Body of pancreas (tissue), 4 donors: ENCODE results near the gene SLC15A4. TPM values are rescaled to one million over a fixed set of nuclear protein-coding genes. Genes with fewer than 3 reads are reported as not detected.
A peak's percentile ranks its signal among the peaks of the same experiment; 100 is the strongest.

Experiments
- ATAC-seq: fragments of 150-250 bp; one replicate; pipeline ENCODE4 v1.9.1; 2016
- DNase-seq, 4 donors: peaks; one replicate each; pipeline ENCODE4 v3.0.0-alpha.2; 2019
- H3K27ac ChIP-seq, 4 donors: fragments of 200-600 bp; sonication (generic); 1 replicate in 3 of 4; 2 replicates in 1 of 4; pipeline versions ENCODE4 v1.5.1 to v1.6.1; 2016 to 2019; ENCODE audit warnings: mild to moderate bottlenecking in 1 of 4, mixed read lengths in 1 of 4, moderate library complexity in 1 of 4
- H3K27me3 ChIP-seq, 2 donors: fragments of 200-600 bp; sonication (generic); one replicate each; pipeline ENCODE4 v1.6.0; 2016; ENCODE audit warnings: mild to moderate bottlenecking in 1 of 2
- H3K36me3 ChIP-seq, 2 donors: fragments of 200-600 bp; sonication (generic); replicated peaks in 1 of 2; 2 replicates each; pipeline ENCODE4 v1.5.1; 2016; ENCODE audit warnings: low read depth in 2 of 2; ENCODE audit not compliant: insufficient read depth in 1 of 2
- H3K4me1 ChIP-seq: fragments of 200-600 bp; sonication (generic); one replicate; pipeline ENCODE4 v1.6.0; 2016
- H3K4me3 ChIP-seq, 2 donors: fragments of 200-600 bp; sonication (generic); 1 replicate in 1 of 2; 2 replicates in 1 of 2; pipeline ENCODE4 v1.5.1; 2016 to 2019
- H3K9me3 ChIP-seq, 3 donors: fragments of 200-600 bp; sonication (generic); 1 replicate in 2 of 3; 2 replicates in 1 of 3; pipeline ENCODE4 v1.5.1; 2016
- POLR2A ChIP-seq, 3 donors: fragments of 450-650 bp; IDR thresholded peaks; one replicate each; pipeline ENCODE4 v1.6.1; 2016; ENCODE audit warnings: antibody characterized with exemption in 3 of 3, mild to moderate bottlenecking in 2 of 3
- WGBS, 2 donors: methylation state at CpG; one replicate each; pipeline ENCODE4 v1.1.5; 2017; 5-methylcytosine and 5-hydroxymethylcytosine counted together
- intact Hi-C: fragments of 100-400 bp; cut with DNase I; formaldehyde crosslinking; loops from one replicate; pipeline ENCODE4 v1.15.1; 2023
- total RNA-seq, 2 donors: library from RNA; depleted of rRNA; stranded (reverse); fragments of >200 nt; gene quantifications; one replicate each; pipeline ENCODE4 v1.1.0, GENCODE V29; 2016
- TF ChIP-seq, protein P1 (sequence below), 7 experiments: fragments of 450-650 bp in 4 of 7; fragments of 200-600 bp in 3 of 7; sonication (generic) in 3 of 7; IDR thresholded peaks; one replicate each; pipeline ENCODE4 v1.5.1; 2016 to 2019; ENCODE audit warnings: antibody characterized with exemption in 7 of 7

The SLC15A4 gene
- total RNA-seq, 2 donors from 2014 or later: 14.5 to 21.0 TPM

DNA sequence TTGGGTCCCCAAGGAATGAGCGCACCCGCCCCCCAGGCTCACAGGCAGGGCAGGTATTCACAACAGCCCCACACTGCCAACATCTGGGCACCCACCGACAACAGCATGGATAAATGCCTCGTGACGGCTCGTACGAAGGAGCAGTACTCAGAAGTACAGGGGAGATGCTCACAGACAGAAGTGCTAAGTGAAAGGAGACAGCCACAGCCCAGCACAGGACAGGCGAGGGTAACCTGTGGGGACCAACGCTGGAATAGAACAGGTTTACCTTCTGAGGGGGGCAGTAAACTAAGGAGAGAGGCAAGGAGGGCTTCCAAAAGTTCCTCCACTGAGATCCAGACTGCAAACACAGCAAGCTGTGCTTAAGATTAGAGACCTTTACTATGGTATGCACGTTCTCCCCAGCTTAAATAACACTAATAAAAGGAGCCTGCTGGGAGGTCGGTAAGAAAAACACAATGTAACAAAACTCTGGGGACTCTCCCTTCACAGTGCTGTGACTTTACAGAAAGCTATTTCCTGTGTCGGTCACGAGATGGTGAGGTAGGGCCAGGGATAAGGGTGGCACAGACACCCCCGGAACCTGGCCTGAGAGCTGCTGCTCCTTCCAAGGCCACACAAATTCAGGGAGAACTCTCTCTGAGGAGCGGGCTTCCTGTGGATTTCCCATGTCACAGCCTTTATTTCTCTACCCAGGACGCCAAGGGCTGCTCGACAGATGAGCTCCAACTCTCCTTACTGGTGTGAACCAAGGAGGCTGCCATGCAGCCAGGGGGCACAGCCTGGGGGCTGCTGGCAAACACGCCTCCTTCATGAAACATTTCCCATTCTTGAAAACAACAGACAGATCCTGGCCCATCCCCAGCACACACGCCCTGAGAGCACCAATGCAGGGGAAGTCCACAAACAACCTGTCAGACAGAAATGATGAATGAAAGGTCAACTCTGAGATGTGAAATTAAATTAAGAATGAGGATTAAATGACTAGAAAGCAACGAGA lies 26.3 kb downstream of the SLC15A4 start:
- Histone ChIP-seq H3K36me3 (peaks cover 0 to 29% of the 10 kb centered on the region in 2 donors), H3K27ac (no peak overlapping the region)
- WGBS, 2 donors: 81 to 85% methylated on average over 20 of the region's 20 CpGs

DNA sequence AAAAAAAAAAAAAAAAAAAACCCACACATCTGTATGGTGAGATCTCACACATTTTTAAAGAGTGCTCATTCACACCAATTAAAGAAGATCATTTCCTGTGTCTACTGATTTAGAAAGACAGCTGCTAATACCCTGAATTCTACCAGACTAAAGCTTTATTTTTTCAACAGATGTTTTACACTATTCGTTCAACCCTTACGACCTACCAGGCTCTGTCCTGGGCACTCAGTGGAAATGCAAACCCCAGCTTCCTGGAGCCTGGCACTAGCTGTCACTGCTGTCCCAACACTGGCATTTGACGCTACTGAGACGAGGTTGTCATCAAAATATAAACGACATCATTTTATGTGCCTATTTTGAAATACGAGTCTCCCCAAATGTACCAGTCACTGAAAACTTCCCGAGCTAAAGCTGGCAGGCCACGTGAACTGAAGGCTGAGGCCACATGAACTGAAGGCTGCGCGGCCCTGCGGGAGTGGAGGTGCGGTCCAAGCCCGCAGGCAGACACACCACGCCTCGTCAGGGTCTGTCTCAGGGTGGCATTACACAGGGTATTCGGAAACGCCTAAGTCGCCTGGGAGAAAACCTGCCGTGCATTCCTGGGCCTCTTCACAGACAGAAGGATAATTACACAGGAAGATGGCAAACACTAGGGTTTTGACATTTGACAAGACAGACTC lies 27.2 kb downstream of the SLC15A4 start:
- H3K9me3 ChIP-seq: no peaks in the 10 kb centered on the region
- no peak overlapping the region for H3K4me3 ChIP-seq
- H3K36me3 ChIP-seq: peaks cover 0 to 31% of the 10 kb centered on the region in 2 donors
- TF ChIP-seq, protein P1, sequence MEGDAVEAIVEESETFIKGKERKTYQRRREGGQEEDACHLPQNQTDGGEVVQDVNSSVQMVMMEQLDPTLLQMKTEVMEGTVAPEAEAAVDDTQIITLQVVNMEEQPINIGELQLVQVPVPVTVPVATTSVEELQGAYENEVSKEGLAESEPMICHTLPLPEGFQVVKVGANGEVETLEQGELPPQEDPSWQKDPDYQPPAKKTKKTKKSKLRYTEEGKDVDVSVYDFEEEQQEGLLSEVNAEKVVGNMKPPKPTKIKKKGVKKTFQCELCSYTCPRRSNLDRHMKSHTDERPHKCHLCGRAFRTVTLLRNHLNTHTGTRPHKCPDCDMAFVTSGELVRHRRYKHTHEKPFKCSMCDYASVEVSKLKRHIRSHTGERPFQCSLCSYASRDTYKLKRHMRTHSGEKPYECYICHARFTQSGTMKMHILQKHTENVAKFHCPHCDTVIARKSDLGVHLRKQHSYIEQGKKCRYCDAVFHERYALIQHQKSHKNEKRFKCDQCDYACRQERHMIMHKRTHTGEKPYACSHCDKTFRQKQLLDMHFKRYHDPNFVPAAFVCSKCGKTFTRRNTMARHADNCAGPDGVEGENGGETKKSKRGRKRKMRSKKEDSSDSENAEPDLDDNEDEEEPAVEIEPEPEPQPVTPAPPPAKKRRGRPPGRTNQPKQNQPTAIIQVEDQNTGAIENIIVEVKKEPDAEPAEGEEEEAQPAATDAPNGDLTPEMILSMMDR (IDR thresholded peaks at IDR 0.05): no peak
- TF ChIP-seq POLR2A (IDR thresholded peaks at IDR 0.05): no peak
- DNase-seq (peak in 1 of 4 donors; percentile 2), ATAC-seq (no peak)
- intact Hi-C loops: no loop called here
- H3K27me3 ChIP-seq: no peaks in the 10 kb centered on the region
- WGBS, 2 donors: 91 to 98% methylated on average over 9 to 19 of the region's 19 CpGs
- no peaks in the 10 kb centered on the region for H3K4me1 ChIP-seq
- H3K27ac ChIP-seq: no peak overlapping the region

More for the DNA sequence above, 26.3 kb downstream of the SLC15A4 start:
- ATAC-seq (no peak), DNase-seq (peak in 1 of 4 donors; percentile 2)
- H3K9me3 ChIP-seq: no peaks in the 10 kb centered on the region
- no peaks in the 10 kb centered on the region for H3K4me1 ChIP-seq
- intact Hi-C loops: no loop called here
- H3K4me3 ChIP-seq: no peak overlapping the region
- H3K27me3 ChIP-seq: no peaks in the 10 kb centered on the region
- TF ChIP-seq, protein P1 (IDR thresholded peaks at IDR 0.05): no peak
- TF ChIP-seq POLR2A (IDR thresholded peaks at IDR 0.05): no peak

DNA sequence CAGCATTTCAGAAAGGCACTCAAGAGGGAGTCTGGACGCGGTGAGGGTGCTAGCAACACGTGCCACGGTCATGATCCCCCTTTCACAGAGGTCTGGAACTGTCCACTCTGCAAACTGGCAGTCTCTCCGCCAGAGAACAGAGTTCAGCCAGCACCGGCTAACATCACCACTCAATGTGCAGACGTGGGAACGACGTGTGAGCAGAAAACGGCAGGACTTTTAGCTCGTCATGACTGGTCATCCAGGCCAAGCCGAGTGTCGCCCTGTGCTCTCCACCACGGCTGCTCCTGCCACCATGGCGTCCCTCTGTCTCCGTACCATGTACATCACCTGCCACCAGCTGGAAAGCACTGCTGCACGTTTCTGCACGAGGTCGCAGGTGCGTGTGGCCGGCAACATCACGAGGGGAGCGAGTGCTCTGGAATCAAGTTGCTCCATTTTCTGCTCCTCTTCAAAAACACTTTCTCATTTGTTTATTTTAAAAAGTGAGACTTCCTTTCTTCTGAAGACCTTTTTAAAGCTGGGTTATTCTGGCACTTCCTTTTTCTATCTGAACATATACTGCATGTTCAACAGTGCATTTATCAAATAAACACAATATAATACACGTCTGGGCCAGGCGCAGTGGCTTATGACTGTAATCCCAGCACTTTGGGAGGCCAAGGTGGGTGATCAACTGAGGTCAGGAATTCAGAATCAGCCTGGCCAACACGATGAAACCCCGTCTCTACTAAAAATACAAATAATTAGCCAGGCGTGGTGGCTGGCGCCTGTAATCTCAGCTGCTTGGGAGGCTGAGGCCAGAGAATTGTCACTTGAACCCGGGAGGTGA lies 28.0 kb downstream of the SLC15A4 start:
- Histone ChIP-seq H3K27ac (no peak overlapping the region), H3K4me3 (no peak overlapping the region), H3K36me3 (peaks cover 0 to 29% of the 10 kb centered on the region in 2 donors), H3K27me3 (no peaks in the 10 kb centered on the region), H3K4me1 (no peaks in the 10 kb centered on the region), H3K9me3 (no peaks in the 10 kb centered on the region)
- WGBS, 2 donors: 89 to 93% methylated on average over 30 of the region's 30 CpGs
- intact Hi-C loops: no loop called here
- ATAC-seq: no peak
- TF ChIP-seq, protein P1 (IDR thresholded peaks at IDR 0.05): no peak
- no peak for TF ChIP-seq POLR2A (IDR thresholded peaks at IDR 0.05)
- DNase-seq: peak in 1 of 4 donors; percentile 4

DNA sequence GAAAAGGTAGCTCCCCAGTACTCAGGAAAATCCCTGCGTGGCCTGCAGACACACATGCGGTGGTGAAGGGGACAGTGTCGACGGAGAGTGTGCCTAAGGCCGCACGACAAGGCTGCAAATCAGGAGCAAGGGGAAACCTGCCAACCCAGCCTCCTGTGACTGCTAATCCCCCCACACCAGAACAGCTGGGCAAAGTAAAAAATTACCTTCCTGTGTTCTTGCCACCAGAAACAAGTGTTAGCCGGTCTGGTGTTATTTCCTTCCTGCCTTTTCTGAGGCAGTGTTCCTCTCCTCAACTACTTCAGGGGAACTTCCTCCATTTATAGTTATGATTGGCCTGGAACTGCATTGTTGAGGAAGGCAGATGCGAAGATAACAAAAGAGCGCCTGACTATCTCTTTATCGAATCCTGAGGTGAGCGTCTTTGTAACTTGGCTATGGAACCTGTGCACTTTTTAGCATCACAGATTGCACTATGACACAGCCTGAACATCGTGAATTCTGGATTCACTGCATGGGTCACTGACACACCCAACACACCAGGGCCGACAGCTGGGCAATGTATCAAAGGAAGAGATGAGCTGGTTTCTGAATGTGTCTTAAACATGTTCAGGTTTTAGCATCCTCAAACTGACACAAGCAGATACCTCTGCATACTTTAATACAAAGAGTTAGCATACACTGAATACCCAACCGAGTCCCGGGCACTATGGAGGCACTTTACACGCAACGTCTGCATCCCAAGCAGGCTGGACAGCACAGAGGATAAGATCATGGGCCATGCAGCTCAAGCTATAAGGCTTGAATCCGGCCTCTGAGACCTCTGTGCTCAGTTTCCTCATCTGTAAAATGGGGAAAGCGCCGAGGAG lies 28.9 kb downstream of the SLC15A4 start:
- no peak for ATAC-seq
- TF ChIP-seq POLR2A (IDR thresholded peaks at IDR 0.05): no peak
- TF ChIP-seq, protein P1 (IDR thresholded peaks at IDR 0.05): no peak
- H3K27ac ChIP-seq: no peak overlapping the region
- 73 to 79% methylated on average over 15 to 20 of the region's 20 CpGs for WGBS, 2 donors
- peaks cover 0 to 24% of the 10 kb centered on the region in 2 donors for H3K36me3 ChIP-seq
- H3K4me1 ChIP-seq: no peaks in the 10 kb centered on the region
- no peak overlapping the region for H3K4me3 ChIP-seq
- H3K9me3 ChIP-seq: no peaks in the 10 kb centered on the region
- peak in 1 of 4 donors; percentile 2 for DNase-seq
- intact Hi-C loops: no loop called here
- H3K27me3 ChIP-seq: no peaks in the 10 kb centered on the region
